HCT116 (cell line): ENCODE measurements around the gene ACACA.

Source experiments
- CTCF ChIP-seq, 3 experiments: fragments of 200-600 bp in 1 of 3; sonication (generic) in 1 of 3; IDR thresholded peaks in 2 of 3; conservative IDR thresholded peaks in 1 of 3; 2 replicates each; pipeline ENCODE4 v1.5.1; 2012 to 2017; ENCODE audit warnings: low read depth in 2 of 3, low read length in 2 of 3, antibody characterized with exemption in 1 of 3, borderline replicate concordance in 1 of 3, control low read depth in 1 of 3, mild to moderate bottlenecking in 1 of 3, mixed read lengths in 1 of 3, mixed run types in 1 of 3, moderate library complexity in 1 of 3; ENCODE audit not compliant: insufficient read depth in 1 of 3
- EZH2phosphoT487 ChIP-seq: fragments of 200-600 bp; IDR thresholded peaks from 2 replicates; pipeline ENCODE4 v1.6.1; 2018; ENCODE audit warnings: antibody characterized with exemption, borderline replicate concordance
- FOSL1 ChIP-seq: IDR thresholded peaks from 2 replicates; pipeline ENCODE4 v1.6.1; 2012; ENCODE audit warnings: low read depth
- POLR2A ChIP-seq: IDR thresholded peaks from 2 replicates; pipeline ENCODE4 v1.7.0; 2011; ENCODE audit warnings: borderline replicate concordance; ENCODE audit not compliant: insufficient read depth, insufficient read length; ENCODE audit errors: extremely low read depth
- POLR2AphosphoS5 ChIP-seq: IDR thresholded peaks from 2 replicates; pipeline ENCODE4 v1.6.1; 2011; ENCODE audit warnings: mild to moderate bottlenecking, low read depth, low read length, moderate library complexity
- RAD21 ChIP-seq: IDR thresholded peaks from 2 replicates; pipeline ENCODE4 v1.6.1; 2012; ENCODE audit warnings: low read depth, mild to moderate bottlenecking
- SIN3A ChIP-seq: IDR thresholded peaks from 2 replicates; pipeline ENCODE4 v1.6.1; 2012; ENCODE audit warnings: low read depth
- TCF7L2 ChIP-seq: IDR thresholded peaks from 2 replicates; pipeline ENCODE4 v1.7.0; 2011; ENCODE audit warnings: borderline replicate concordance, inconsistent platforms; ENCODE audit not compliant: insufficient read depth, insufficient read length; ENCODE audit errors: extremely low read depth
- YY1 ChIP-seq: IDR thresholded peaks from 2 replicates; pipeline ENCODE4 v1.6.1; 2011; ENCODE audit warnings: low read length, low read depth, moderate library complexity, mild to moderate bottlenecking; ENCODE audit not compliant: insufficient replicate concordance; ENCODE audit errors: extremely low read depth
- ZNF274 ChIP-seq: fragments of 200-500 bp; sonication (Bioruptor generic); IDR thresholded peaks from 2 replicates; pipeline ENCODE4 v1.6.1; 2014; ENCODE audit warnings: mild to moderate bottlenecking, low read depth, low read length, inconsistent platforms
- TF ChIP-seq, protein P1 (sequence below): IDR thresholded peaks from 2 replicates; pipeline ENCODE4 v1.6.1; 2011; ENCODE audit warnings: mild to moderate bottlenecking, low read length, moderate library complexity; ENCODE audit not compliant: insufficient replicate concordance; ENCODE audit errors: extremely low read depth

GRCh38 chr17:37417852-37418251, 11.2 kb upstream of the ACACA start:
- TF ChIP-seq, protein P1, sequence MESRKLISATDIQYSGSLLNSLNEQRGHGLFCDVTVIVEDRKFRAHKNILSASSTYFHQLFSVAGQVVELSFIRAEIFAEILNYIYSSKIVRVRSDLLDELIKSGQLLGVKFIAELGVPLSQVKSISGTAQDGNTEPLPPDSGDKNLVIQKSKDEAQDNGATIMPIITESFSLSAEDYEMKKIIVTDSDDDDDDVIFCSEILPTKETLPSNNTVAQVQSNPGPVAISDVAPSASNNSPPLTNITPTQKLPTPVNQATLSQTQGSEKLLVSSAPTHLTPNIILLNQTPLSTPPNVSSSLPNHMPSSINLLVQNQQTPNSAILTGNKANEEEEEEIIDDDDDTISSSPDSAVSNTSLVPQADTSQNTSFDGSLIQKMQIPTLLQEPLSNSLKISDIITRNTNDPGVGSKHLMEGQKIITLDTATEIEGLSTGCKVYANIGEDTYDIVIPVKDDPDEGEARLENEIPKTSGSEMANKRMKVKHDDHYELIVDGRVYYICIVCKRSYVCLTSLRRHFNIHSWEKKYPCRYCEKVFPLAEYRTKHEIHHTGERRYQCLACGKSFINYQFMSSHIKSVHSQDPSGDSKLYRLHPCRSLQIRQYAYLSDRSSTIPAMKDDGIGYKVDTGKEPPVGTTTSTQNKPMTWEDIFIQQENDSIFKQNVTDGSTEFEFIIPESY, result no peak
- TF ChIP-seq RAD21 (no peak), CTCF (IDR thresholded peaks at IDR 0.05 in 2 of 3, conservative IDR thresholded peaks at IDR 0.05 in 1 of 3; ENCODE audit: borderline replicate concordance in 1 of 3, insufficient read depth in 1 of 3, low read depth in 2 of 3, low read length in 2 of 3) (no peak), EZH2phosphoT487 (no peak), ZNF274 (no peak), TCF7L2 (no peak), YY1 (no peak), POLR2AphosphoS5 (no peak), SIN3A (no peak), POLR2A (no peak), FOSL1 (no peak)
